GM19193 (cell line): Measurements from ENCODE around the gene ARIH1.

ENCODE experiments used
- POLR2A ChIP-seq: IDR thresholded peaks from 4 replicates; pipeline ENCODE4 v1.6.1; 2011; ENCODE audit not compliant: insufficient read depth, insufficient read length; ENCODE audit errors: extremely low read depth

The ARIH1 gene

GRCh38 chr15:72509484-72509883, 35.4 kb downstream of the ARIH1 start:
- TF ChIP-seq POLR2A = no peak

GRCh38 chr15:72511536-72511935, 37.4 kb downstream of the ARIH1 start:
- no peak for TF ChIP-seq POLR2A

GRCh38 chr15:72515591-72516389, 41.7 kb downstream of the ARIH1 start:
- no peak for TF ChIP-seq POLR2A

- TF ChIP-seq POLR2A = no peak
Observed at GRCh38 chr15:72516777-72517176, 42.6 kb downstream of the ARIH1 start.

GRCh38 chr15:72521682-72522081, 47.6 kb downstream of the ARIH1 start:
- no peak for TF ChIP-seq POLR2A

GRCh38 chr15:72532991-72533601, 59.0 kb downstream of the ARIH1 start:
- no peak for TF ChIP-seq POLR2A

GRCh38 chr15:72534523-72534922, 60.4 kb downstream of the ARIH1 start:
- TF ChIP-seq POLR2A = no peak

- no peak for TF ChIP-seq POLR2A
Observed at GRCh38 chr15:72535911-72536310, 61.8 kb downstream of the ARIH1 start.

- no peak for TF ChIP-seq POLR2A
Observed at GRCh38 chr15:72536506-72536905, 62.4 kb downstream of the ARIH1 start.

- no peak for TF ChIP-seq POLR2A
Observed at GRCh38 chr15:72538931-72539330, 64.8 kb downstream of the ARIH1 start.

- TF ChIP-seq POLR2A = no peak
Observed at GRCh38 chr15:72540606-72541237, 66.6 kb downstream of the ARIH1 start.

GRCh38 chr15:72541674-72542073, 67.5 kb downstream of the ARIH1 start:
- no peak for TF ChIP-seq POLR2A

GRCh38 chr15:72545156-72545555, 71.0 kb downstream of the ARIH1 start:
- no peak for TF ChIP-seq POLR2A

- no peak for TF ChIP-seq POLR2A
Observed at GRCh38 chr15:72554471-72555425, 80.6 kb downstream of the ARIH1 start.

- TF ChIP-seq POLR2A = no peak
Observed at GRCh38 chr15:72559781-72560180, 85.7 kb downstream of the ARIH1 start.
